OCI-LY1 (cell line): ENCODE results near the gene KDM4B.

Source experiments
- EZH2 ChIP-seq: fragments of 200-600 bp; sonication (generic), shearing (Covaris generic); IDR thresholded peaks from 2 replicates; pipeline ENCODE4 v1.8.0; 2017; ENCODE audit warnings: borderline replicate concordance, mixed run types, mild to moderate bottlenecking, antibody characterized with exemption, low read length, moderate library complexity, mixed read lengths
- TF ChIP-seq, protein P1 (sequence below): fragments of 200-600 bp; sonication (generic), shearing (Covaris generic); IDR thresholded peaks from 2 replicates; pipeline ENCODE4 v1.5.1; 2017; ENCODE audit warnings: mild to moderate bottlenecking, antibody characterized with exemption, low read length, moderate library complexity, mixed read lengths

DNA sequence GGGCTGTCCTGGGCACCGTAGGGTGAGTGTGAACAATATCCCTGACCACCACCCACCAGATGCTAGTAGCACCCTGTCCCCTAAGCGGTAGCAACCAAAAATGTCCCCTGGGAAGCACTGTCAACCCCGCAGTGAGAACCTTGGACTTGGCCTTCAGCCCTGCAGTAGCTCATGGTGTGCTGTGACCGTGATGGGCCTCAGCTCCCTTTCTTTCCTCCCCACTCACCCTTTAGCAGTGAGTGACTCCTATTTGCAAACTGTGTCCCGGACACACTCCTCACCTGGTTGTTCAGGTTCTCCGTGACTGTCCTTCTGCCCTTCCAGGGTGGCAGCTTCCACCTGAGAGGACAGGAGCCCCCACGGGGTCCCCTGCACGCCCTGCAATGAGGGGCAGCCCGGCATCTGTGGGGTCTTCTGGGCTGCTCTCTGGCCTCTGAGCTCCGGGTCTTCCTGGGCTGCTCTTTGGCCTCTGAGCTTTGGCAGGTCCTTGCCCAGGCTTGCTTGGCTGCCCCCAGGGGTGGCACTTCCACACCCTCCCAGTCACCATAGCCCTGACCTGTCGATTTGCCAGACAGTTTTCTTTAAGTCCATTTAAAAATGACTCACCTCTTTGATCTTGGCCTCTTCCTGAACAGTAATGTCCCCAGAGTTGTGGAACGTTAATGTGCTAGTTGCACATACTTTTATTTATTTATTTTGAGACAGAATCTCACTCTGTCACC, 3.8 kb downstream of the KDM4B start:
- TF ChIP-seq, protein P1, sequence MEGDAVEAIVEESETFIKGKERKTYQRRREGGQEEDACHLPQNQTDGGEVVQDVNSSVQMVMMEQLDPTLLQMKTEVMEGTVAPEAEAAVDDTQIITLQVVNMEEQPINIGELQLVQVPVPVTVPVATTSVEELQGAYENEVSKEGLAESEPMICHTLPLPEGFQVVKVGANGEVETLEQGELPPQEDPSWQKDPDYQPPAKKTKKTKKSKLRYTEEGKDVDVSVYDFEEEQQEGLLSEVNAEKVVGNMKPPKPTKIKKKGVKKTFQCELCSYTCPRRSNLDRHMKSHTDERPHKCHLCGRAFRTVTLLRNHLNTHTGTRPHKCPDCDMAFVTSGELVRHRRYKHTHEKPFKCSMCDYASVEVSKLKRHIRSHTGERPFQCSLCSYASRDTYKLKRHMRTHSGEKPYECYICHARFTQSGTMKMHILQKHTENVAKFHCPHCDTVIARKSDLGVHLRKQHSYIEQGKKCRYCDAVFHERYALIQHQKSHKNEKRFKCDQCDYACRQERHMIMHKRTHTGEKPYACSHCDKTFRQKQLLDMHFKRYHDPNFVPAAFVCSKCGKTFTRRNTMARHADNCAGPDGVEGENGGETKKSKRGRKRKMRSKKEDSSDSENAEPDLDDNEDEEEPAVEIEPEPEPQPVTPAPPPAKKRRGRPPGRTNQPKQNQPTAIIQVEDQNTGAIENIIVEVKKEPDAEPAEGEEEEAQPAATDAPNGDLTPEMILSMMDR = no peak
- TF ChIP-seq EZH2 = no peak
